NCI-H2196 (cell line): ENCODE measurements around the gene TCF4.

Experiments
- DNase-seq: peaks from one replicate; lab custom pipeline; 2025; ENCODE audit not compliant: unreplicated experiment; lab: John Stamatoyannopoulos, UW

The TCF4 gene

DNA sequence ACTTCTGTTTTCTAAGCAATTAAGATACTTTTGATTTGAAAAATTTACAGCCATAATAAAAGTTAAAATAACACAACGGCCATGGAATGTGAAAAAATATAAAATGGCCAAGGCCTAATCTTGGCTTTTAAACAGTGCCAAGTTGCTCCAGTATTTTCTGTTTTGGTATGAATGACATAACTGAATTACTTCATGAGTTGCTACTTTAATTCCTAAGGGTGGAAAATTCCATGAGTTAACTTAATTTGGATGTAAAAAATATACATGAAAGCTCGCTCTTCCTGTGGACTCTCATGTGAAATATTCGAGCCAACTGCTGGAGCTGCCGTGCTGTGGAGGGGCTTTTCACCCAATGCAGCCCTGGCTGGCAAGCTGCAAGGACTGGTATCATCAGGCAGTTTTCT lies 342.8 kb downstream of the TCF4 start:
- no peak for DNase-seq

DNA sequence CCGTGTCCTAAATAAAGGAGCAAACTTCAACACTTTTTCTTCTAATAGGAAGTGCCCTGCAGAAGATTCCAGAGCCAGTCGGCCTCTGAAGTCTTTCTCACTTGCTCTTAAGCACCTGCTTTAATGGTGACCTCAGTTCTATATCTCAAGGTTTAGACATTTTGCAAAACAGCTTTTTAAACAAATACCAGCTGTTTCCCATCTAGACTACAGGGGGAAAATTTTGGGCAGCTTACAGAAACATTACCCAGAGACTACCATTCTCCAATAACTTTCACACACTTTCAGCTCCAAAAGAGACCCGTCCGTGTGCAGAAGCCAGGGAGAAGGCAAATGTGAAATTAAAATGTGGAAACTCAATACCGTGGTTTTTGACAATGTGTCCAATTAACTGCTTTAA lies 343.4 kb downstream of the TCF4 start:
- no peak for DNase-seq

DNA sequence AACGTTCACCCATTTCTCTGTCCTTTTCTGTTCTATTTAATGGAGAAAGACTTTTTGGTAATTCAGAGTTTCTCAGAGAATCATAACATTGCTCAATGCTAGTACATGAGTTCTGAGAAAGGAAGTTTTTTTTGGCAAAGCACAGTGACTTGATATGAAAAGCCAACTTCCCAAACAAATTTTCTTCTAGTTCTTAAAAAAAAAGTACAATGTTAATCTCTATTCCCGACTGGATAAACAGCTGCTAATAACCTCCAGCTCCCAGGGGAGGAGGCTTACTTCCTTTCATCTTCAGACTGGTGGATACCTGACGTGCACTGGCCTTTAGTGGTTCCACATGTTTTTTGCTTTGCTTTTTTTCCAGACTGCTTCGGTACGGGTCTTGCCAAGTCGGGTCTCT lies 344.1 kb downstream of the TCF4 start:
- DNase-seq: no peak

- DNase-seq: no peak
These were observed 344.7 kb downstream of the TCF4 start for GRCh38 chr18:55243255-55243654.

DNA sequence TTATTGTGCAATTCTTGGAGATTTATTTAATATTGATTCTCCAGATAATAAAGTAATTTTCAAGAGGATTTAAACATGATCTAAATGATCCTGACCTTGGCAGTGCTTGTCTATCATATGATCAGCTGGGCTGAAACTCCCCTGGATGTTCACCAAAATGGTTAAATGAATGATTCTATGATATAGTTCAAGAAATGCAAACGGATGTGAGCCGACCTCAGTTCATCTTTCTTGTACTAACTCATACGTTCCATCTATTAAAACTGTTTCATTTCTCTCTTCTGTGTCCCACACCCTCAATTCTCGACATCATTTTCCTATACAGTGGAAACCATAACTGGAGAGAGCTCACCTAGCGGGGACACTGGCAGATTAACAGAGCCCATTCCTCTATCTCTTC lies 347.0 kb downstream of the TCF4 start:
- no peak for DNase-seq

GRCh38 chr18:55239740-55240139 lies 348.3 kb downstream of the TCF4 start:
- peak; percentile 26 for DNase-seq

GRCh38 chr18:55237660-55238059 lies 350.3 kb downstream of the TCF4 start:
- no peak for DNase-seq

DNA sequence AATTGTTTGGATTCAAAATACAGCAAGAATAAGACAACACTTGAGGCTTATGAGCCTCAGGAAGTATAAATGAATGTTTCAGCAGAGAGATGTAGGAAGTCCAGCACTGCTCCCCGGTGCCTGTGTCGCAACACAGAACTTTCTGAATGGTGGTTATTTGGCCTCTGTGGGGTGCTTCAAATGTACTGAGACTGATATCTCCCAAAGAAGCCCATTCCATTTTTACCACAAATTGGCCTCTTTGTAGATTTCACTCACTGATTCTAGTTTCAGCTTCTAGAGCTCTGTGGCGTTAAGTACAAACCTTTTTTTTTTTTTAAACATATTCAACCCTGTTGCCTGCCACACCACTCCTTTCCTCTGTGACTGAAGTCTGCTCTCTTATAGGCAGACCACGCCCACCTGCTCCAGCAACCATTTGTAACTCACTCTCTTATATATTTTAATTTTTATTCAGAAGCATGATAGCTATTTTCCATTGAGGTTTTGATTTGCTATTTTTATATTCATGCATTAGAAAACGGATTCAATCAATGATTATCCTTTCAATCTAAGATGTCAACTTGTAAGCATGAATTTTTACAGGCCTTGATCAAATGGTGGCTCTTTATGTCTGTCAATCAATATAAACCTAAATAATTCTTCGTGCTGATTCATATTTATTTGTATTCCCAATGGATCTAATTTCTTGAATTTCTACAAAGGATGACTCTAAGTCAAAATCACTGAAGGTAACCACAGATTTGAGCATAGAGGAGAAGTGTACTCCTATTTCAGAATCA lies 351.7 kb downstream of the TCF4 start:
- DNase-seq: no peak

DNA sequence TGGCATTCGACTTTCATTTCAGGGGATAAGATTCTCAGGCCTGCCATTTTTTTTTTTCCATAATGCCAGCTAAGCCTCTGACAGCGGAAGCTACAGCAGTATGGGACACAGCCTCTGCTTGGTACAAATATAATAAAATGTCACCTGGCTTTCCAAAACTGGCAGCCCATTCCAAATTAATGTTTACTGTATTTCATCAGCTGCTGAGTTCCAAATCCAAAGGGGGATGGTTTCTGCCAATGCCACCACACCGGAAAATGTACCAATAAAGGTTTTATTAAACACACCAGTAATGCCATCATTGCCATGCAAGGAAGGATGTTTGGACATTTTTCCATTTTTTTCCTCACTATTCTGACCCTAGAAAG lies 352.9 kb downstream of the TCF4 start:
- DNase-seq: no peak

DNA sequence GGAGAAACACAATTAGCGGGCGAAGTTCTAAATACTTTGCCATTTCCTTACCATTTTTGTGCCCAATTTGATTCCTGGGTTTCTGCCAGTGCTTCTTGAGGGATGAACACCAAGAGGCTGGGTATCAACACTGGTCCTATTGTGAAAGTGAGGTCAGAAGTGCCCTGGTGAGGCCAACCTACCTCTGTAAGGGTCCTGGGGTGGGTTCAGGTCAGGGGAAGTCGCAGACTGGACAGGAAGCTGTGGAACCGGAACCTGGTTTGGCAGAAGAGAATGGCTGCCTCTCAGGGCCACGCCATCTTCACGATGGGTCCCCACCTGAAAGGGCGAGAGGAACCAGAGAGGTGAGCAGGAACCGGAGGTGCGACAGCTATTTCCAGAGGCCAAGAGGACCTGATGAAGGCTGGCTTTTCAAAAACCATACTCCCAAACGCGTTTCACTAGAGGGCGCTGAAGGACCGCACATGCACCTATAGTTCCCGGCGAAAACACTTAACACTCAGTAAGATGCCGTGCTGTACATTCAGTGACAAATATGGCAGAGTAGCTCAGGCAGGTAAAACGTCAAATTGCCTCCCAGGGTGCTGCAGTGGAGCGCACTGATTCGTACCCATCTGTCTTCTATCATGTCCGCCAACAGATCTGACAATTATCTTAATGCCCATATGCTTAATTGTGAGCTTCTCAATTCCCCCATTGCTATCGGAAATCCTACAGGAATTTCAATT lies 353.5 kb downstream of the TCF4 start:
- DNase-seq: peak; percentile 79

- no peak for DNase-seq
These were observed 354.1 kb downstream of the TCF4 start for GRCh38 chr18:55233857-55234256.

- no peak for DNase-seq
These were observed 355.5 kb downstream of the TCF4 start for GRCh38 chr18:55232506-55232905.

DNA sequence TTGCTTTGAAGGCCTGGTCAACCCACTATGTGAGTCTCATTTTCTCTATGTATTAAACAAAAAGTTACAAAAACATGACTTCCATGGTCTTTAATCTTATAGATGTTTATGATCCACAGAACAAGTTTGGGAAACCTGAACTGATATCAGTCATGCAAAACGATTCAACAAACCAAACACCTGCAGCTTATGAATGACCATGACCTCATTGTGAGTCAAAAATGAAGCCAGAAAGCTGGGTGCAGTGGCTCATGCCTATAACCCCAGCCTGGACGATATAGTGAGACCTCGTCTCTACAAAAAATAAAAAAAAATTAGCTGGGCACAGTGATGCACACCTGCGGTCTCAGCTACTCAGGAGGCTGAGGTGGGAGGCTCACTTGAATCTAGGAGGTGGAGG lies 358.3 kb downstream of the TCF4 start:
- DNase-seq: no peak

GRCh38 chr18:55228707-55229106 lies 359.3 kb downstream of the TCF4 start:
- DNase-seq: no peak

DNA sequence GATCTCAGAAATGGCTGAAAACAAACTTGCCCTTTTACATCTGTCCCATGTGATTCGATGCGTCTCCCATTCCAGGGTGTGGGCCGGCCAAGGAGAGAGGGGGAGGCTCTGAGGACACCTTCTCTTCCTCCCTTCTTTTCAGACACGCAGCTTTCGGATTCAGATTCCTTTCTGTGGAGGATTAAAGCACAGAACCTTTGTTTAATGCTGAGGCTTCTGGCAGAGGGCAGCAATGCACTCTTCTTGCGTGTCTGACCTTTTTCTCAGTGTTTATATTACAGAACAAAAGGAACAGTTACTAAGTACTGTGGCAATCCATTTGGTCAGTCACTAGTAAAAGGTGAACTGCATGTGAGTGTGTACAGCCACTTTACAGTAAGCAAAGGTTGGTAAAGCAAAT lies 359.8 kb downstream of the TCF4 start:
- no peak for DNase-seq

GRCh38 chr18:55227771-55228170 lies 360.2 kb downstream of the TCF4 start:
- no peak for DNase-seq

- DNase-seq: no peak
These were observed 361.9 kb downstream of the TCF4 start for GRCh38 chr18:55226044-55226443.

DNA sequence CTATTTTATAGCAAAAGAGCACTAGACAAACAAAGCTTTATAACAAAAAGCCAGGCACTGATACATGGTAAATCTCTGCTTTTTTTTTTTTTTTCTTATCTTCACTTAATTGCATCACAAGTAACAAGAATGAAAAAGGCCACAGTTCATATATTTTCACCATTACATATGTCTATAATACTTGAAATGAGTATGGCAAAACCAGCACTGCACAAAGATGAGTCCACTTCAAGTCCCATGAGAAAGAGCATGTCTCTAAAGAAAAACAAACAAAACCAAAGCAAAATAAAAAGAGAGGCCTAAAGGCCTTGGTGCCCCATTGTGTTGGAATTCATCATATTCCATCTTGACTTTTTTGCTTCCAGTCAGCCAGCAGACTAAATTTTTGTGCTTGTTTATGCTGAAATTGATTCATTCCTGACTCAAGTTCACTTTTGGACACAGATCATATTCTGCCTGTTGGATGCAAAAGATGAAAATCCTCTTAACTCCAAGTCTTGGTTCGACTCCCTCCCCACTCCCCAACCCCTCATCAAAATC lies 363.8 kb downstream of the TCF4 start:
- DNase-seq: no peak

- no peak for DNase-seq
These were observed 366.4 kb downstream of the TCF4 start for GRCh38 chr18:55221622-55222021.

- DNase-seq: no peak
These were observed 367.5 kb downstream of the TCF4 start for GRCh38 chr18:55220523-55220922.

- no peak for DNase-seq
These were observed 368.2 kb downstream of the TCF4 start for GRCh38 chr18:55219823-55220222.

DNA sequence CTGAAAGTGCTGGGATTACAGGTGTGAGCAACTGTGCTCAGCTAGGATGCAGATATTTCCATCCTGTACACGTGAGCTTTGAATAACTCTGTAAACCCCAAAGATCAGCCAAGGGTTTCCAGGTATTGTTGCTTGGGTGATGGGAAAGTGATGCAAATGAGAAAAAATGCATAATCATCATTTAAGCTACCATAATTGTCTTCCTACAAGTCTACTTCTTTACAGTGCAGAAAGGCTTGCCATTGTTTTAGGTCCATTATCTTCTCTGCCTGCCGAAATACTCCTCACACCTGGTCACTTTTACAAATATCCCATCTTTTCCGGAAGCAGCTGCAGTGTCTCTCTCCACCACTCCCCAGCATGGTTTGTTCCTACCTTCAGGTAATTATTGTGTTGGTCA lies 368.9 kb downstream of the TCF4 start:
- DNase-seq: no peak
